Karpas-422 (cell line): ENCODE results near the gene LMOD2. TPM values are rescaled to one million over a fixed set of nuclear protein-coding genes. Genes with fewer than 3 reads are reported as not detected.

Experiments
- DNase-seq: peaks from one replicate; pipeline ENCODE4 v3.0.0-alpha.2; 2015
- H2AFZ ChIP-seq: fragments of 200-600 bp; sonication (generic); 2 replicates; pipeline ENCODE4 v1.6.1; 2014; ENCODE audit warnings: antibody characterized with exemption, low read length, mixed read lengths
- H3K27ac ChIP-seq: fragments of 200-600 bp; sonication (generic); 2 replicates; pipeline ENCODE4 v1.5.1; 2014; ENCODE audit warnings: mild to moderate bottlenecking, low read length, moderate library complexity
- H3K27me3 ChIP-seq: fragments of 200-600 bp; sonication (generic); 2 replicates; pipeline ENCODE4 v1.6.1; 2014; ENCODE audit warnings: low read length, mixed read lengths
- H3K36me3 ChIP-seq: fragments of 200-600 bp; sonication (generic); 2 replicates; pipeline ENCODE4 v1.6.1; 2014; ENCODE audit warnings: low read length, mixed read lengths; ENCODE audit not compliant: insufficient read depth
- H3K4me1 ChIP-seq: fragments of 200-600 bp; sonication (generic); 2 replicates; pipeline ENCODE4 v1.6.1; 2014; ENCODE audit warnings: mild to moderate bottlenecking, low read length, mixed read lengths
- H3K4me2 ChIP-seq: fragments of 200-600 bp; sonication (generic); 2 replicates; pipeline ENCODE4 v1.6.1; 2014; ENCODE audit warnings: low read length, low read depth, mild to moderate bottlenecking; ENCODE audit not compliant: poor library complexity, severe bottlenecking
- H3K4me3 ChIP-seq: fragments of 200-600 bp; sonication (generic); 2 replicates; pipeline ENCODE4 v1.5.1; 2014; ENCODE audit warnings: mild to moderate bottlenecking, antibody characterized with exemption, low read length, mixed read lengths
- H3K79me2 ChIP-seq: fragments of 200-600 bp; sonication (generic); 2 replicates; pipeline ENCODE4 v1.6.1; 2014; ENCODE audit warnings: mild to moderate bottlenecking, low read length, mixed read lengths
- H3K9ac ChIP-seq: fragments of 200-600 bp; sonication (generic); 2 replicates; pipeline ENCODE4 v1.6.0; 2014; ENCODE audit warnings: low read length
- H3K9me2 ChIP-seq: fragments of 200-600 bp; sonication (generic), shearing (Covaris generic); replicated peaks from 2 replicates; pipeline ENCODE4 v1.6.0; 2014; ENCODE audit warnings: mild to moderate bottlenecking, low read length, moderate library complexity; ENCODE audit not compliant: insufficient read depth
- H3K9me3 ChIP-seq: fragments of 300-700, 200-600 bp; sonication (generic); 2 replicates; pipeline ENCODE4 v1.6.1; 2014; ENCODE audit warnings: low read length, mixed read lengths
- H4K20me1 ChIP-seq: fragments of 200-600 bp; sonication (generic); 2 replicates; pipeline ENCODE4 v1.6.1; 2014; ENCODE audit warnings: mild to moderate bottlenecking, antibody characterized with exemption, low read length, low read depth; ENCODE audit not compliant: insufficient read depth
- total RNA-seq: library from RNA; depleted of rRNA; stranded (reverse); fragments of >200 nt; shearing (Covaris generic); gene quantifications from 2 replicates; pipeline ENCODE4 v1.2.3, GENCODE V29; 2014; ENCODE audit warnings: low replicate concordance

Gene LMOD2
- total RNA-seq, 1 experiment from 2014 or later: not detected

DNA sequence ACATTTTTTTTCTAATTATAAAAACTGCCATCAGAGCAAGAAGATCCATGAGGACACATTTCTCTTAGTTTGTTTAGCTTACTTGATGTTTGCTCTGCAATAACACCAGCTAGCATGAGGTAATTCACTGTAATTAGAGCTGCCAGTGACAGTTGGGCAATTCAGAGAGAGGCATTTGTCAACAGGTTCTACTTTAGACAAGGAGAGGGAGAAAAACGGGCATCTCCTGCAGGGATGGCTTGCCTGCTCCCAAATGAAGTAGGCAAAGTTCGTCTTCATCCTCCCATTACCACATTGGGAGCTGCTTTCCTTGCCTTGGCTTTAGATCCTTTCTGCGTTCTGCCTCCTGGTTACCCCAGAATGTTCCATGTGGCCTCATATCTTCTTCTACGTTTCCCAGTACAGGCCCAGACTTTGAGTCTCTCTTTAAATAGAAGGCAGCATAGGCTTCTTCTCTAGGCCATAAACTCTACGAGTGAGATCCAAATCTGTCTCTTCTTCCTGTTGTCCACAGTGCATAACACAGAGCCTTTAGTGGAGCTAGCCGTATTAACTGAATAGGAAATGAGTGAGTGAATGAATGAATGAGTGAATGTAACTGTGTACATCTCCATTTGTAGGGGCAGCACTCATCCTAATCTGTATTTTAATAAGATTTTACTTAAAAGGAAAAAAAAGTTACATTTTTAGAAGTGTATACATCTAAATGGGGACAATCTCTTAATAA lies 32.8 kb upstream of the LMOD2 start:
- H3K4me3 ChIP-seq: no peak overlapping the region
- H3K36me3 ChIP-seq: no peaks in the 10 kb centered on the region
- H3K4me2 ChIP-seq: no peak overlapping the region
- H3K9me2 ChIP-seq: no peaks in the 10 kb centered on the region
- no peaks in the 10 kb centered on the region for H3K79me2 ChIP-seq
- H3K9ac ChIP-seq: no peak overlapping the region
- no peak for DNase-seq
- H3K9me3 ChIP-seq: no peaks in the 10 kb centered on the region
- H3K27me3 ChIP-seq: no peaks in the 10 kb centered on the region
- H4K20me1 ChIP-seq: no peaks in the 10 kb centered on the region
- no peak overlapping the region for H3K27ac ChIP-seq
- no peaks in the 10 kb centered on the region for H3K4me1 ChIP-seq
- H2AFZ ChIP-seq: no peak overlapping the region

DNA sequence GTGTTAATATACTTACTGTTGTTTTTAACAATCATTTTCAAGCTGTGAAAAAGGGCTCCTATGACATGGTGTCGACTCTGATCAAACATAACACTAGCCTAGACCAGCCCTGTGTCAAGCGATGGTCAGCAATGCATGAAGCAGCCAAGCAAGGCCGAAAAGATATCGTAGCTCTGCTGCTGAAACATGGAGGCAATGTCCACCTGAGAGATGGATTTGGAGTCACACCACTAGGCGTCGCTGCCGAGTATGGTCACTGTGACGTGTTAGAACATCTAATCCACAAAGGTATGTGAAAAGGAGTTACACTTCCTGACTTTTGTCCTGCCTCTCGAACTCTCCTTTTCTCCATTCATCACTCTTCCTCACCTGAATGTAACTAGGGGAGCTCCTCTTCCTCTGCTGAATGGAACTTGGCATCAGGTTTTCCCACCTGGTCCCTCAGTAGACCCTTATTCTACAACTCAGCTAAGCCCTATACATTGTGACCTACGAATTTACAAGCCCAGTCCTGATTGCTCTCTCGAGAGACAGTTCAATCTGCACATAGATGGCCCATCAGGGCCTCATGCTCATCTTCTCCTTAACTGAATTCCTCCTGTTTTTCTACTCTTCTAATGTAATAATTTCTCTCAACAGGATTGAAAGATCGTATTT lies 31.0 kb upstream of the LMOD2 start:
- Histone ChIP-seq H4K20me1 (no peaks in the 10 kb centered on the region), H2AFZ (peak overlapping the region; percentile 39; the same call in 1 of the 2 replicates)
- DNase-seq: peak; percentile 87

DNA sequence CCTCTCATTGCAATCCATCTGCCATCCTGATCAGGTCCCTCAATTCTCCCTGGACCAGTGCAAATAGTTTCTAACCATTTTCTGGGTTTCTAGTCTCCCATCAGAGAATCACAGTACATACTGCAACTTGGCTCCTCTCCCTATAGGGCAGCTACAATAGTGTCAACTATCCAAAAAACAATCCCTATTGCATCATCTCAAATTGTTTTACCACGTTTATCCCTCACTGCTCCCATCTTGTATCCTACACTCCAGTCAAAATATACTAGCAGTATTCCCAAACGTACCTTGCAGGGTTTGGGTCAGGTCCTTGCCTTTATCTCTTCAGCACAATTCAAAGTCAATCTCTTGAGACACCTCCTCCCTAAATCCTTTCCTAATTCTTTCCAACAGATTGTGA lies 30.4 kb upstream of the LMOD2 start:
- Histone ChIP-seq H4K20me1 (no peaks in the 10 kb centered on the region), H3K9ac (no peak overlapping the region), H2AFZ (no peak overlapping the region; the same call in 1 of the 2 replicates), H3K36me3 (no peaks in the 10 kb centered on the region), H3K4me2 (no peak overlapping the region), H3K4me3 (no peak overlapping the region), H3K9me2 (no peaks in the 10 kb centered on the region), H3K9me3 (no peaks in the 10 kb centered on the region), H3K79me2 (no peaks in the 10 kb centered on the region), H3K27me3 (no peaks in the 10 kb centered on the region), H3K4me1 (no peaks in the 10 kb centered on the region), H3K27ac (no peak overlapping the region)
- no peak for DNase-seq

More for the DNA sequence above, 31.0 kb upstream of the LMOD2 start:
- H3K4me2 ChIP-seq: no peak overlapping the region
- no peaks in the 10 kb centered on the region for H3K27me3 ChIP-seq
- no peaks in the 10 kb centered on the region for H3K9me3 ChIP-seq
- no peaks in the 10 kb centered on the region for H3K79me2 ChIP-seq
- H3K4me3 ChIP-seq: no peak overlapping the region
- no peaks in the 10 kb centered on the region for H3K9me2 ChIP-seq
- no peak overlapping the region for H3K27ac ChIP-seq
- H3K36me3 ChIP-seq: no peaks in the 10 kb centered on the region
- H3K4me1 ChIP-seq: no peaks in the 10 kb centered on the region
- no peak overlapping the region for H3K9ac ChIP-seq

DNA sequence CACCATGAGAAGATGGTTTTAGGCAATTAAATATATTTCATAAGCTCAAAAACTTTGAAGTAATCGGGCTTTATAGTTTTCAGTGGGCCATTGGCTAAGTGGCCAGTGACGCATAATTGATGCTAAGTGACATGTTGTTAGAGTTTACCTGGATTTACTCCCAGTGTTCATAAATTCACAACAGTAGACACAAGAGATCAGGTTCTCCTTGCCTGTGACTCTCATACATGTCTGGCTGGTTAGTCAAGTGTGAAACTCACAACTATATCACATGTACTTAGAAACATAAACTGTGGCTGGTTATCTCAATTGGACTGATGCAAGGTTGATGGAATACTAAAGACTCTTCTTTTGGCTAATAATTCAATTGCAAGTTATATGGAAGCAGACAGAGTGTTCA lies 27.8 kb upstream of the LMOD2 start:
- H3K4me3 ChIP-seq: no peak overlapping the region
- H3K9ac ChIP-seq: no peak overlapping the region
- H2AFZ ChIP-seq: no peak overlapping the region
- no peaks in the 10 kb centered on the region for H3K9me2 ChIP-seq
- no peaks in the 10 kb centered on the region for H3K79me2 ChIP-seq
- DNase-seq: no peak
- no peaks in the 10 kb centered on the region for H3K27me3 ChIP-seq
- no peaks in the 10 kb centered on the region for H3K9me3 ChIP-seq
- no peak overlapping the region for H3K27ac ChIP-seq
- no peaks in the 10 kb centered on the region for H3K4me1 ChIP-seq
- H4K20me1 ChIP-seq: no peaks in the 10 kb centered on the region
- H3K36me3 ChIP-seq: no peaks in the 10 kb centered on the region
- no peak overlapping the region for H3K4me2 ChIP-seq

DNA sequence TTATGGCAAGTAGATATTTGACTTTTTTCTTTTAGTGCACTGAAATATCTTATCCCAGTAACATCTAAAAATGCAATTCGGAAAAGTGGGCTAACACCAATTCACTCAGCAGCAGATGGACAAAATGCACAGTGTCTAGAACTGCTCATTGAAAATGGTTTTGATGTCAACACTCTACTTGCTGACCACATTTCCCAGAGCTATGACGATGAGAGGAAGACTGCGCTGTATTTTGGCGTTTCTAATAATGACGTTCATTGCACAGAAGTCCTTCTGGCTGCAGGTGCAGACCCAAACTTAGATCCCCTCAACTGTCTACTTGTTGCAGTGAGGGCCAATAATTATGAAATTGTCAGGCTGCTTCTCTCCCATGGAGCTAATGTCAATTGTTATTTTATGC lies 26.8 kb upstream of the LMOD2 start:
- Histone ChIP-seq H2AFZ (no peak overlapping the region), H3K79me2 (no peaks in the 10 kb centered on the region), H3K4me3 (no peak overlapping the region), H3K4me1 (no peaks in the 10 kb centered on the region), H3K9me3 (no peaks in the 10 kb centered on the region), H3K36me3 (no peaks in the 10 kb centered on the region), H3K27me3 (no peaks in the 10 kb centered on the region), H3K4me2 (no peak overlapping the region), H3K27ac (no peak overlapping the region), H3K9ac (no peak overlapping the region), H4K20me1 (no peaks in the 10 kb centered on the region), H3K9me2 (no peaks in the 10 kb centered on the region)
- DNase-seq: no peak

DNA sequence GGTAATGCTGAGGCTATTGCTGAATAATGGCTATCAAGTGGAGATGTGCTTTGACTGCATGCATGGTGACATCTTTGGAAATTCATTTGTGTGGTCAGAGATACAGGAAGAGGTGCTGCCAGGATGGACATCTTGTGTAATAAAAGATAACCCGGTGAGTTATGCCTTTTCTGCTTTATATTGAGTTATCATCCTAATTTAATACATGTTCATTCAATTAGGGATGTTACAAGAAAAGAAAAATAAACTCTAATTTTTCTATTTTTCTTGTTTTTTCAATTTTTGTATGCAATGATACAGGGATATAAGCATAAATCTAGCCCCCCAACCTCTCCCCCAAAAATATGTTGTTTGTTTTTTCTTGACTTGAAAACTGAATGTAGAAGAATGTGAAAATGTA lies 26.4 kb upstream of the LMOD2 start:
- DNase-seq: no peak
- no peak overlapping the region for H3K4me2 ChIP-seq

DNA sequence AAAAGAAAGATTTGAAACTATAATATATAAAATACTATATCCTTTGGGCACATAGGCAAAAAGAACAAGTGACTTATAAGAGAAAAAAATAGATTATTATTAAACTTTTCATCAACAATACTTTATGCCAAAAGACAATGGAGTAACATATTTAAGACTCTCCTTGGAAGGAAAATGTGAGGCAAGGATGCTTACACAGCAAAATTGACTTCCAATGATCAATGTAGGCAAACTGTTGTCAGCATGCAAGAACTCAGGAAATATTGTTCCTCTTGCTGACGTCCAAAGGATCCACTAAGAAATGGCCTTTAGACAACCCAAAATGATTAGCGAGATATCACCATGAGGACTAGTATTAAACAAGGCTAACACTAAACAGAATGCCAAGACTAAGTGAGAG lies 22.9 kb upstream of the LMOD2 start:
- Histone ChIP-seq H3K27ac (no peak overlapping the region), H3K79me2 (no peaks in the 10 kb centered on the region), H2AFZ (no peak overlapping the region), H3K27me3 (no peaks in the 10 kb centered on the region), H3K9me2 (no peaks in the 10 kb centered on the region), H4K20me1 (no peaks in the 10 kb centered on the region), H3K9me3 (no peaks in the 10 kb centered on the region), H3K9ac (no peak overlapping the region), H3K36me3 (no peaks in the 10 kb centered on the region), H3K4me1 (no peaks in the 10 kb centered on the region), H3K4me2 (no peak overlapping the region), H3K4me3 (no peak overlapping the region)
- DNase-seq: no peak

More for the DNA sequence above, 26.4 kb upstream of the LMOD2 start:
- no peaks in the 10 kb centered on the region for H4K20me1 ChIP-seq
- H3K27me3 ChIP-seq: no peaks in the 10 kb centered on the region
- H3K4me1 ChIP-seq: no peaks in the 10 kb centered on the region
- no peak overlapping the region for H3K27ac ChIP-seq
- H3K79me2 ChIP-seq: no peaks in the 10 kb centered on the region
- no peaks in the 10 kb centered on the region for H3K9me3 ChIP-seq
- no peaks in the 10 kb centered on the region for H3K9me2 ChIP-seq
- no peak overlapping the region for H3K4me3 ChIP-seq
- no peak overlapping the region for H3K9ac ChIP-seq
- no peaks in the 10 kb centered on the region for H3K36me3 ChIP-seq
- H2AFZ ChIP-seq: no peak overlapping the region

DNA sequence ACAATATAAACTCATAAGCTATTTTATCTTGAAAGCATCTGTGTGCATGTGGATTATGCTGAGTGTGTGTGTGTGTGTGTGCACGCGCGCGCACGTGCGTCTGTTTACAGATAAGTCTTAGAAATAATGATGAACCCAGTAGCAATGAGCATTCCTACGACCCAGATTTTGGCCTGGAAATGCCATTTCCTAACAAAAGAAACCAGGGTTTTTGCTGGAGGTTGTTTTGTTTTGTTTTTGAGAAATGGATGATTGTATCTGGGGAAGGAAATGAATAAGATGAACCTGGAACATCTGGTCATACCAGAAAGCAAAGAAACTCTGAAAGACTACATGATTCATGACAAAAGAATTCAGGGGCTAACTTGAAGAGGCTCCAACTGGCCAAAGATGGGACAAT lies 22.1 kb upstream of the LMOD2 start:
- Histone ChIP-seq H3K4me1 (no peaks in the 10 kb centered on the region), H3K4me3 (no peak overlapping the region), H3K9me3 (no peaks in the 10 kb centered on the region), H3K9me2 (no peaks in the 10 kb centered on the region), H4K20me1 (no peaks in the 10 kb centered on the region), H3K4me2 (no peak overlapping the region), H3K79me2 (no peaks in the 10 kb centered on the region), H3K9ac (no peak overlapping the region), H3K36me3 (no peaks in the 10 kb centered on the region), H2AFZ (no peak overlapping the region), H3K27ac (no peak overlapping the region), H3K27me3 (no peaks in the 10 kb centered on the region)
- DNase-seq: no peak
